Effector CD8-positive, alpha-beta T cell (primary cell): ENCODE measurements around the gene OR5T2.
"Not testable (repeated sequence)": the region's sequence is repeated elsewhere in the genome, so short reads cannot be mapped to it uniquely, and the experiment has no call there.

Experiments used
- DNase-seq: peaks from one replicate; lab custom pipeline; 2025; lab: John Stamatoyannopoulos, UW
- total RNA-seq, 4 experiments: gene quantifications; one replicate each; lab custom pipeline; 2026; lab: John Stamatoyannopoulos, UW

OR5T2 gene
- total RNA-seq: 0 to 0.09 (median 0) reads per million in 4 experiments

DNA sequence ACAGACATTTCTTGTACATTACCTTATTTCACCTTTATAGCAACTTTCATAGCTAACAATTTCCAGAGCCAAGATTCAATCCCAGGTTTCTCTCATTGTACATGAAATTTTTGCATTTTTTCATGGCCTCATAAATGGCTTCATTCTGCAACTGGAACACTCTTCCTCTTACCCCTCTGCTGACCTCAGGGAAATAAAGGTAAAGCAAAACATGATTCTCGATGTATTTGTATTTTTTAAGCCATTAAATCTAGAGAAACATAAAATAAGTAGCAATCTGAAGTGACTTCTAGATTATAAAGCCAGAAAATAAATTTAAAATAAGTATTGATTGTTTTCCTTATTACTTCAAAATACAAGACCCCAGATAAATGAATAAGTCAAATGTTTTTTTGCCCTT is at the start of gene OR5T2:
TSS of gene OR5T2 (minus strand) at position 101 of the 400 bp plus-strand sequence. CDS start 1,193 bp downstream, outside the sequence.
- no peak for DNase-seq

GRCh38 chr11:56273854-56274253 is 39.8 kb upstream of the OR5T2 start, which contains the start of gene OR5T1:
OR5T1 (plus strand) TSS chr11:56274154; CDS start chr11:56275639, 1,485 bp downstream.
- DNase-seq: no peak

DNA sequence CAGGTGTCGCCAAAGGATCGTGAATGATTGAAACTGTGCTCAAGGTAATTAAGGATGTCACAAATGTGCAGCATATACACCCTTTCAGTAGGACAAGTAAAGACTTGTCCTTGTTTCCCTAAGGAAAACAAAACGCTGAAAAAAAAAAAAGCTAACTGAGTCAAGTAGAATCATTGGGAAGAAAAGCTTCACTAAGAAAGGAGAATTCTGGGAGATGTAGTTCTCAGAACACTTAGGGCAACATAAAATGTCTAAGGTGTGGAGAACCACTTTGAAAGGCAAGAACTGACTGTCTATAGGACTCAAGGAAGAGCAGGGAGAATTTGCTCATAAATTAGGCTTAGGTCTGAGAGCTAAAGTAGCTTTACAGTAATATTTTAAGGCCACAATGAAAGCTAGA is 37.0 kb upstream of the OR5T2 start:
- no peak for DNase-seq

DNA sequence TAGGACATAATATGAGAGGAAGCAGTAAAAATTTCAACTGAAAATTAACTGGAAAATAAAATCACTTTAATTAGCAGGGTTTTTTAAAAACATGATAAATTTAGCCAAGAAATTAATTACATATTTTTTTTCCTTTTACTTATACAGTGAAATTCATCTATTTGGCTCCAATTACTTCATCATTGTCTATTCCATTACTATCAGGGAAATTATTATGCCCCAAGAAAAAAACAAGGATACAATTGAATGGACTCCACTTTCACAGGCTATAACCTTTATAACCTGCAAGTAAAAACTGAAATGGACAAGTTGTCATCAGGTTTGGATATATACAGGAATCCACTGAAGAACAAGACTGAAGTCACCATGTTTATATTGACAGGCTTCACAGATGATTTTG is 17.9 kb upstream of the OR5T2 start, which contains the start of gene OR5T3:
TSS of gene OR5T3 (plus strand) at position 301 of the 400 bp plus-strand sequence. CDS start at position 301, 0 bp downstream.
- no peak for DNase-seq

GRCh38 chr11:56219735-56220134 is 14.3 kb downstream of the OR5T2 start:
- not testable (repeated sequence) for DNase-seq

DNA sequence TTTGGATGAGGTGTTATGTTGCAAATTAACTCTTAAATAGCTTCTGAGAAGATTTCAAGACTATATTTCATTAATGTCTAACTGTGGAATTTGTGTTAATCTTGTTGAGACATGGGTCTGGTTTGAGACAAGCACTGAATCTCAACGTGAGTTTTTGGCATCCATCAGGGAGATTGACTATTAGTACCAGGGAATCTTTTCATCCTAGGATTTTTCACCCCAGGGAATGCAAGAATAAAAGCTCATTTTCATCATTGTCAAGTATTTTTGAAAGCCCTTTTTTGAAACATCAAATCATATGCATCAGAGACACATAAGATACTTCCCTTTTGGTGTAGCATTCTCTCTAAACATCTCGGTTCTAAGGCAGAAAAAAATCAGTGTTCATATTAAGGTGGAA is 19.5 kb downstream of the OR5T2 start:
- no peak for DNase-seq

GRCh38 chr11:56207790-56208189 is 26.3 kb downstream of the OR5T2 start:
- no peak for DNase-seq

- DNase-seq: no peak
These were observed 36.7 kb downstream of the OR5T2 start for GRCh38 chr11:56197367-56197766.

- no peak for DNase-seq
These were observed 37.4 kb downstream of the OR5T2 start for GRCh38 chr11:56196705-56197104.

DNA sequence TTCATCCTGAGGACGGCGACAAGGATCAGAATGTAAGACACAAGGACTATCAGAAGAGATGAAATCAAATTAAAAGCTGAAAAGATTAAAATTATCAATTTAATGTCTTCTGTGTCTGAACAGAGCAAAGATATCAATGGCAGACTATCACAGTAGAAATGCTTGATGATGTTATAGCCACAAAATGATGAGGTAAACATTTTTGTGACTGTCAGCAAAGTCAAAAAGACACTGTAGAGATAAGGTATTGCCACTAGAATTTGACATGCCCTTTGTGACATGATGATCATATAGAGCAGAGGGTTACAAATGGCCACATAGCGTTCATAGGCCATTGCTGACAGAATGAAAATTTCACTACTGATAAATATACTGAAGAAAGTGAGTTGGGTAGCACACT is 45.5 kb downstream of the OR5T2 start:
- DNase-seq: no peak

GRCh38 chr11:56183459-56183858 is 50.6 kb downstream of the OR5T2 start:
- DNase-seq: no peak
